ENCODE results near the gene PTPRN2. TPM values are rescaled to one million over a fixed set of nuclear protein-coding genes. Genes with fewer than 3 reads are reported as not detected.
"Not testable (repeated sequence)": the region's sequence is repeated elsewhere in the genome, so short reads cannot be mapped to it uniquely, and the experiment has no call there.

PTPRN2 gene
- polyA plus RNA-seq, 2 donors = 0.37 to 0.40 TPM

- H3K36me3 ChIP-seq (ENCODE audit: control insufficient read depth in 2 of 2, insufficient read depth in 2 of 2, low read length in 1 of 2); H3K4me1 ChIP-seq (ENCODE audit: control insufficient read depth in 2 of 2, insufficient read depth in 2 of 2, low read length in 1 of 2); H3K4me3 ChIP-seq (ENCODE audit: low read depth in 1 of 2, low read length in 2 of 2); H3K9me3 ChIP-seq (ENCODE audit: control insufficient read depth in 2 of 2, insufficient read depth in 1 of 2, low read depth in 1 of 2, low read length in 1 of 2); H3K27ac ChIP-seq (ENCODE audit: low read depth in 2 of 2, low read length in 1 of 2); H3K27me3 ChIP-seq (ENCODE audit: control insufficient read depth in 1 of 2, insufficient read depth in 2 of 2, low read length in 2 of 2): not testable (repeated sequence)
- 90 to 92% methylated on average over 31 of the region's 31 CpGs for WGBS, 2 donors
Observed at GRCh38 chr7:157592636-157593320, 994.8 kb downstream of the PTPRN2 start.

GRCh38 chr7:157590526-157590925, 997.1 kb downstream of the PTPRN2 start:
- no peak overlapping the region for H3K4me3 ChIP-seq (ENCODE audit: low read depth in 1 of 2, low read length in 2 of 2)
- H3K9me3 ChIP-seq (ENCODE audit: control insufficient read depth in 2 of 2, insufficient read depth in 1 of 2, low read depth in 1 of 2, low read length in 1 of 2) = peaks cover 0 to 7% of the 10 kb centered on the region in 2 donors
- H3K27ac ChIP-seq (ENCODE audit: low read depth in 2 of 2, low read length in 1 of 2) = no peak overlapping the region
- no peaks in the 10 kb centered on the region for H3K36me3 ChIP-seq (ENCODE audit: control insufficient read depth in 2 of 2, insufficient read depth in 2 of 2, low read length in 1 of 2)
- peaks cover 0 to 3% of the 10 kb centered on the region in 2 donors for H3K4me1 ChIP-seq (ENCODE audit: control insufficient read depth in 2 of 2, insufficient read depth in 2 of 2, low read length in 1 of 2)
- no peaks in the 10 kb centered on the region for H3K27me3 ChIP-seq (ENCODE audit: control insufficient read depth in 1 of 2, insufficient read depth in 2 of 2, low read length in 2 of 2)
- WGBS, 2 donors = 87 to 92% methylated on average over 13 of the region's 13 CpGs

- H3K36me3 ChIP-seq (ENCODE audit: control insufficient read depth in 2 of 2, insufficient read depth in 2 of 2, low read length in 1 of 2) = no peaks in the 10 kb centered on the region
- H3K27ac ChIP-seq (ENCODE audit: low read depth in 2 of 2, low read length in 1 of 2) = no peak overlapping the region
- peaks cover 0 to 3% of the 10 kb centered on the region in 2 donors for H3K4me1 ChIP-seq (ENCODE audit: control insufficient read depth in 2 of 2, insufficient read depth in 2 of 2, low read length in 1 of 2)
- WGBS, 2 donors = 81 to 84% methylated on average over 11 of the region's 11 CpGs
- peaks cover 0 to 8% of the 10 kb centered on the region in 2 donors for H3K9me3 ChIP-seq (ENCODE audit: control insufficient read depth in 2 of 2, insufficient read depth in 1 of 2, low read depth in 1 of 2, low read length in 1 of 2)
- H3K4me3 ChIP-seq (ENCODE audit: low read depth in 1 of 2, low read length in 2 of 2) = no peak overlapping the region
- H3K27me3 ChIP-seq (ENCODE audit: control insufficient read depth in 1 of 2, insufficient read depth in 2 of 2, low read length in 2 of 2) = no peaks in the 10 kb centered on the region
Observed at GRCh38 chr7:157589680-157590079, 997.9 kb downstream of the PTPRN2 start.

- H3K4me1 ChIP-seq (ENCODE audit: control insufficient read depth in 2 of 2, insufficient read depth in 2 of 2, low read length in 1 of 2) = peaks cover 0 to 3% of the 10 kb centered on the region in 2 donors
- no peak overlapping the region for H3K27ac ChIP-seq (ENCODE audit: low read depth in 2 of 2, low read length in 1 of 2)
- WGBS, 2 donors = 76 to 81% methylated on average over 25 to 34 of the region's 34 CpGs
- no peaks in the 10 kb centered on the region for H3K36me3 ChIP-seq (ENCODE audit: control insufficient read depth in 2 of 2, insufficient read depth in 2 of 2, low read length in 1 of 2)
- no peaks in the 10 kb centered on the region for H3K27me3 ChIP-seq (ENCODE audit: control insufficient read depth in 1 of 2, insufficient read depth in 2 of 2, low read length in 2 of 2)
- no peak overlapping the region for H3K4me3 ChIP-seq (ENCODE audit: low read depth in 1 of 2, low read length in 2 of 2)
- H3K9me3 ChIP-seq (ENCODE audit: control insufficient read depth in 2 of 2, insufficient read depth in 1 of 2, low read depth in 1 of 2, low read length in 1 of 2) = peaks cover 0 to 8% of the 10 kb centered on the region in 2 donors
Observed at GRCh38 chr7:157587805-157588560, 999.6 kb downstream of the PTPRN2 start.

GRCh38 chr7:157587051-157587804, 1000.4 kb downstream of the PTPRN2 start:
- H3K36me3 ChIP-seq (ENCODE audit: control insufficient read depth in 2 of 2, insufficient read depth in 2 of 2, low read length in 1 of 2) = no peaks in the 10 kb centered on the region
- peaks cover 0 to under 1% of the 10 kb centered on the region in 2 donors for H3K4me1 ChIP-seq (ENCODE audit: control insufficient read depth in 2 of 2, insufficient read depth in 2 of 2, low read length in 1 of 2)
- H3K27ac ChIP-seq (ENCODE audit: low read depth in 2 of 2, low read length in 1 of 2) = no peak overlapping the region
- no peak overlapping the region for H3K4me3 ChIP-seq (ENCODE audit: low read depth in 1 of 2, low read length in 2 of 2)
- H3K9me3 ChIP-seq (ENCODE audit: control insufficient read depth in 2 of 2, insufficient read depth in 1 of 2, low read depth in 1 of 2, low read length in 1 of 2) = peaks cover 0 to 3% of the 10 kb centered on the region in 2 donors
- no peaks in the 10 kb centered on the region for H3K27me3 ChIP-seq (ENCODE audit: control insufficient read depth in 1 of 2, insufficient read depth in 2 of 2, low read length in 2 of 2)
- 82 to 83% methylated on average over 12 of the region's 12 CpGs for WGBS, 2 donors

GRCh38 chr7:157586426-157586955, 1001.1 kb downstream of the PTPRN2 start:
- Histone ChIP-seq H3K9me3 (ENCODE audit: control insufficient read depth in 2 of 2, insufficient read depth in 1 of 2, low read depth in 1 of 2, low read length in 1 of 2) (peaks cover 0 to 3% of the 10 kb centered on the region in 2 donors), H3K27ac (ENCODE audit: low read depth in 2 of 2, low read length in 1 of 2) (no peak overlapping the region), H3K4me1 (ENCODE audit: control insufficient read depth in 2 of 2, insufficient read depth in 2 of 2, low read length in 1 of 2) (no peaks in the 10 kb centered on the region), H3K27me3 (ENCODE audit: control insufficient read depth in 1 of 2, insufficient read depth in 2 of 2, low read length in 2 of 2) (no peaks in the 10 kb centered on the region), H3K36me3 (ENCODE audit: control insufficient read depth in 2 of 2, insufficient read depth in 2 of 2, low read length in 1 of 2) (no peaks in the 10 kb centered on the region), H3K4me3 (ENCODE audit: low read depth in 1 of 2, low read length in 2 of 2) (no peak overlapping the region)
- 89 to 93% methylated on average over 15 of the region's 15 CpGs for WGBS, 2 donors

GRCh38 chr7:157585113-157585861, 1002.3 kb downstream of the PTPRN2 start:
- Histone ChIP-seq H3K9me3 (ENCODE audit: control insufficient read depth in 2 of 2, insufficient read depth in 1 of 2, low read depth in 1 of 2, low read length in 1 of 2) (peaks cover 0 to 3% of the 10 kb centered on the region in 2 donors), H3K4me3 (ENCODE audit: low read depth in 1 of 2, low read length in 2 of 2) (no peak overlapping the region), H3K4me1 (ENCODE audit: control insufficient read depth in 2 of 2, insufficient read depth in 2 of 2, low read length in 1 of 2) (no peaks in the 10 kb centered on the region), H3K27ac (ENCODE audit: low read depth in 2 of 2, low read length in 1 of 2) (no peak overlapping the region), H3K27me3 (ENCODE audit: control insufficient read depth in 1 of 2, insufficient read depth in 2 of 2, low read length in 2 of 2) (no peaks in the 10 kb centered on the region), H3K36me3 (ENCODE audit: control insufficient read depth in 2 of 2, insufficient read depth in 2 of 2, low read length in 1 of 2) (no peaks in the 10 kb centered on the region)
- WGBS, 2 donors = 65 to 70% methylated on average over 21 of the region's 21 CpGs

GRCh38 chr7:157584420-157584819, 1003.2 kb downstream of the PTPRN2 start:
- no peak overlapping the region for H3K27ac ChIP-seq (ENCODE audit: low read depth in 2 of 2, low read length in 1 of 2)
- no peaks in the 10 kb centered on the region for H3K4me1 ChIP-seq (ENCODE audit: control insufficient read depth in 2 of 2, insufficient read depth in 2 of 2, low read length in 1 of 2)
- no peaks in the 10 kb centered on the region for H3K36me3 ChIP-seq (ENCODE audit: control insufficient read depth in 2 of 2, insufficient read depth in 2 of 2, low read length in 1 of 2)
- no peak overlapping the region for H3K4me3 ChIP-seq (ENCODE audit: low read depth in 1 of 2, low read length in 2 of 2)
- 86 to 87% methylated on average over 9 of the region's 9 CpGs for WGBS, 2 donors
- H3K9me3 ChIP-seq (ENCODE audit: control insufficient read depth in 2 of 2, insufficient read depth in 1 of 2, low read depth in 1 of 2, low read length in 1 of 2) = peaks cover 0 to 3% of the 10 kb centered on the region in 2 donors
- no peaks in the 10 kb centered on the region for H3K27me3 ChIP-seq (ENCODE audit: control insufficient read depth in 1 of 2, insufficient read depth in 2 of 2, low read length in 2 of 2)

GRCh38 chr7:157581740-157582139, 1005.9 kb downstream of the PTPRN2 start:
- no peaks in the 10 kb centered on the region for H3K4me1 ChIP-seq (ENCODE audit: control insufficient read depth in 2 of 2, insufficient read depth in 2 of 2, low read length in 1 of 2)
- no peaks in the 10 kb centered on the region for H3K27me3 ChIP-seq (ENCODE audit: control insufficient read depth in 1 of 2, insufficient read depth in 2 of 2, low read length in 2 of 2)
- H3K36me3 ChIP-seq (ENCODE audit: control insufficient read depth in 2 of 2, insufficient read depth in 2 of 2, low read length in 1 of 2) = no peaks in the 10 kb centered on the region
- no peak overlapping the region for H3K27ac ChIP-seq (ENCODE audit: low read depth in 2 of 2, low read length in 1 of 2)
- H3K4me3 ChIP-seq (ENCODE audit: low read depth in 1 of 2, low read length in 2 of 2) = no peak overlapping the region
- 78 to 83% methylated on average over 15 of the region's 15 CpGs for WGBS, 2 donors
- peaks cover 0 to 3% of the 10 kb centered on the region in 2 donors for H3K9me3 ChIP-seq (ENCODE audit: control insufficient read depth in 2 of 2, insufficient read depth in 1 of 2, low read depth in 1 of 2, low read length in 1 of 2)
